ENCODE measurements around the gene TMED8.
"Not testable (repeated sequence)": the region's sequence is repeated elsewhere in the genome, so short reads cannot be mapped to it uniquely, and the experiment has no call there.

DNA sequence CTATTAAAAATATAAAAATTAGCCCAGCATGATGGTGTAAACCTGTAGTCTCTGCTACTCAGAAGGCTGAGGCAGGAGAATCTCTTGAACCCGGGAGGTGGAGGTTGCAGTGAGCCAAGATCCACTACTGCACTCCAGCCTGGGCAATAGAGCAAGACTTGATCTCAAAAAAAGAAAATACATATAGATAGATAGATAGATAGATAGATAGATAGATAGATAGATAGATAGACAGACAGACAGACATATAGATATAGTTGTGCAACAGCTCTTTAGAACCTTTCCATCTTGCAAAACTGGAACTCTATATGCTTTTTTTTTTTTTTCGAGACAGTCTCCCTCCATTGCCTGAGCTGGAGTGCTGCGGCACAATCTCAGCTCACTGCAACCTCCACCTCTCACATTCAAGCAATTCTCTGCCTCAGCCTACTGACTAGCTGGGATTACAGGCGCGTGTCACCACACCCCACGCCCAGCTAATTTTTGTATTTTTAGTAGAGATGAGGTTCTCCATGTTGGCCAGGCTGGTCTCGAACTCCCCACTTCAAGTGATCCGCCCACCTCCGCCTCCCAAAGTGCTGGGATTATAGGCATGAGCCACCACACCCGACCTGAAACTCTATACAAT, 38.6 kb upstream of the TMED8 start:
- not testable (repeated sequence) for TF ChIP-seq MAX (CRISPR knock-in tag; IDR thresholded peaks at IDR 0.05); ZNF317 (CRISPR knock-in tag; IDR thresholded peaks at IDR 0.05; ENCODE audit: borderline replicate concordance, low read depth); E2F4 (CRISPR knock-in tag; IDR thresholded peaks at IDR 0.05; ENCODE audit: borderline replicate concordance, low read depth); PRRX2 (CRISPR knock-in tag; IDR thresholded peaks at IDR 0.05); NR2C2 (CRISPR knock-in tag; IDR thresholded peaks at IDR 0.05); SP1 (CRISPR knock-in tag; conservative IDR thresholded peaks at IDR 0.05)
- TF ChIP-seq, protein P1, sequence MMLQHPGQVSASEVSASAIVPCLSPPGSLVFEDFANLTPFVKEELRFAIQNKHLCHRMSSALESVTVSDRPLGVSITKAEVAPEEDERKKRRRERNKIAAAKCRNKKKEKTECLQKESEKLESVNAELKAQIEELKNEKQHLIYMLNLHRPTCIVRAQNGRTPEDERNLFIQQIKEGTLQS (CRISPR knock-in tag; conservative IDR thresholded peaks at IDR 0.05): not testable (repeated sequence)
- TF ChIP-seq, protein P2, sequence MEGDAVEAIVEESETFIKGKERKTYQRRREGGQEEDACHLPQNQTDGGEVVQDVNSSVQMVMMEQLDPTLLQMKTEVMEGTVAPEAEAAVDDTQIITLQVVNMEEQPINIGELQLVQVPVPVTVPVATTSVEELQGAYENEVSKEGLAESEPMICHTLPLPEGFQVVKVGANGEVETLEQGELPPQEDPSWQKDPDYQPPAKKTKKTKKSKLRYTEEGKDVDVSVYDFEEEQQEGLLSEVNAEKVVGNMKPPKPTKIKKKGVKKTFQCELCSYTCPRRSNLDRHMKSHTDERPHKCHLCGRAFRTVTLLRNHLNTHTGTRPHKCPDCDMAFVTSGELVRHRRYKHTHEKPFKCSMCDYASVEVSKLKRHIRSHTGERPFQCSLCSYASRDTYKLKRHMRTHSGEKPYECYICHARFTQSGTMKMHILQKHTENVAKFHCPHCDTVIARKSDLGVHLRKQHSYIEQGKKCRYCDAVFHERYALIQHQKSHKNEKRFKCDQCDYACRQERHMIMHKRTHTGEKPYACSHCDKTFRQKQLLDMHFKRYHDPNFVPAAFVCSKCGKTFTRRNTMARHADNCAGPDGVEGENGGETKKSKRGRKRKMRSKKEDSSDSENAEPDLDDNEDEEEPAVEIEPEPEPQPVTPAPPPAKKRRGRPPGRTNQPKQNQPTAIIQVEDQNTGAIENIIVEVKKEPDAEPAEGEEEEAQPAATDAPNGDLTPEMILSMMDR (IDR thresholded peaks at IDR 0.05): not testable (repeated sequence)
- TF ChIP-seq, protein P3, sequence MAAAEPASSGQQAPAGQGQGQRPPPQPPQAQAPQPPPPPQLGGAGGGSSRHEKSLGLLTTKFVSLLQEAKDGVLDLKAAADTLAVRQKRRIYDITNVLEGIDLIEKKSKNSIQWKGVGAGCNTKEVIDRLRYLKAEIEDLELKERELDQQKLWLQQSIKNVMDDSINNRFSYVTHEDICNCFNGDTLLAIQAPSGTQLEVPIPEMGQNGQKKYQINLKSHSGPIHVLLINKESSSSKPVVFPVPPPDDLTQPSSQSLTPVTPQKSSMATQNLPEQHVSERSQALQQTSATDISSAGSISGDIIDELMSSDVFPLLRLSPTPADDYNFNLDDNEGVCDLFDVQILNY (CRISPR knock-in tag; IDR thresholded peaks at IDR 0.05): not testable (repeated sequence)

Measured in WTC11 (cell line).